NCI-H1105 treated with DMSO at 0.1 percent for 48 hours (cell line): ENCODE results near the gene RASGRP3.
A peak's percentile ranks its signal among the peaks of the same experiment; 100 is the strongest.
"Not testable (repeated sequence)": the region's sequence is repeated elsewhere in the genome, so short reads cannot be mapped to it uniquely, and the experiment has no call there.

Source experiments
- DNase-seq: peaks from one replicate; lab custom pipeline; 2025; lab: John Stamatoyannopoulos, UW

Gene RASGRP3, protein sequence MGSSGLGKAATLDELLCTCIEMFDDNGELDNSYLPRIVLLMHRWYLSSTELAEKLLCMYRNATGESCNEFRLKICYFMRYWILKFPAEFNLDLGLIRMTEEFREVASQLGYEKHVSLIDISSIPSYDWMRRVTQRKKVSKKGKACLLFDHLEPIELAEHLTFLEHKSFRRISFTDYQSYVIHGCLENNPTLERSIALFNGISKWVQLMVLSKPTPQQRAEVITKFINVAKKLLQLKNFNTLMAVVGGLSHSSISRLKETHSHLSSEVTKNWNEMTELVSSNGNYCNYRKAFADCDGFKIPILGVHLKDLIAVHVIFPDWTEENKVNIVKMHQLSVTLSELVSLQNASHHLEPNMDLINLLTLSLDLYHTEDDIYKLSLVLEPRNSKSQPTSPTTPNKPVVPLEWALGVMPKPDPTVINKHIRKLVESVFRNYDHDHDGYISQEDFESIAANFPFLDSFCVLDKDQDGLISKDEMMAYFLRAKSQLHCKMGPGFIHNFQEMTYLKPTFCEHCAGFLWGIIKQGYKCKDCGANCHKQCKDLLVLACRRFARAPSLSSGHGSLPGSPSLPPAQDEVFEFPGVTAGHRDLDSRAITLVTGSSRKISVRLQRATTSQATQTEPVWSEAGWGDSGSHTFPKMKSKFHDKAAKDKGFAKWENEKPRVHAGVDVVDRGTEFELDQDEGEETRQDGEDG

DNA sequence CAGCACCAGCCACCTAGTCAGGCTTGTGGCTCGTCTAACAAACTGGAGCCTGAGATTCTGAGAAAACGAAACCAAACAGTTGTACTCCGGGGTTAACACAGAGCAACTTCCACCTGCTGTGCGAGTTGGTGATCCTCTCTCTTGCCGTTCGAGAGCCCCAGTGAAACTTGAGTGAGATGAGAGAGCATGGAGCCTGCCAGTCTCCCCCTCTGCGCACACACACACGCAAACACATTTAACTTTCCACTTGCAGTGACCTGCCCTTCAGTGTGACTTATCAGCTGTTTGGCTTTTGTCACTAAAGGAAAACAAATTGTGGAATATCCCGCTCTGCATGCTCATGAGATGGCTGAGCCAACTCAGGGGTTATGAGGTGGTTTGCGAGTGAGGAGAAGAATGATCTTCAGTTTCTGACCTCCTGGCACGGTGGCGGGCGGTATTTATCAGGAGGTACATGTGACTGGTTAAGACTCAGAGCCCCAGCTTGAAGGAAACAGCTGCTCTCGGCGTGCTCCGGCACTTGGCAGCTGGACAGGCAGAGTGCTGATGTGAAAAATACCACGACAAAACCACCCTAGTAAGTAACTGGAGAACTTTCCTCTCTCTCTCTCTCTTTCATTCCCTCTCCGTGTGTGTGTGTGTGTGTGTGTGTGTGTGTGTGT is at the start of gene RASGRP3:
Gene RASGRP3 (plus strand): TSS at position 519 of the 662 bp plus-strand sequence. CDS start 38,488 bp downstream, outside the sequence.
- peak; percentile 76 for DNase-seq

DNA sequence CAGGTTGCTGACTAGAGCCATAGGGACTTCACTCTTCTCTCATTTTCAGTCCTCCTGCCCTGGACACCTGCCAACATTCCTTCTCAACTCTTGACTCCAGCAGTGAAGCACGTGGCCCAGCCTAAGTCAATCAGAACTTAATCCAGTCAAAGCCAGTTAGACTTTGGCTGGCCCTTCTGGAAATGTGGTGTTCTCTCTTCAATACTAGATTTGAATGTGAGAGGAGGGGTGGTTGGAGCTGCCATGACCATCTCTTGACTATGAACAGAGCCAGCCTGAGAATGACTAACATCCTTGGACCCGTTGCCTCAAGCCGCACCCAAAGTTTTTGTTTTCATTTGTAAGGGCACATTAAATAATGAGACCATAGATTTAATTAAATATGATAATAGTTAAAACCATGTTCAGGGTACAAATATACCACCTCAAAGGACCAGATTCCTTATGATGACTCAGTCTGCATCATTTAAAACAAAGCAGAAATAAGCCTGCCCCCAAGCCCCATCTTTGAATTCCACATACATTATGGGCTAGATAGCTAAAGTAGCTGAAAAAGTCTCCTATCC is 49.7 kb upstream of the RASGRP3 start:
- peak; percentile 1 for DNase-seq

DNA sequence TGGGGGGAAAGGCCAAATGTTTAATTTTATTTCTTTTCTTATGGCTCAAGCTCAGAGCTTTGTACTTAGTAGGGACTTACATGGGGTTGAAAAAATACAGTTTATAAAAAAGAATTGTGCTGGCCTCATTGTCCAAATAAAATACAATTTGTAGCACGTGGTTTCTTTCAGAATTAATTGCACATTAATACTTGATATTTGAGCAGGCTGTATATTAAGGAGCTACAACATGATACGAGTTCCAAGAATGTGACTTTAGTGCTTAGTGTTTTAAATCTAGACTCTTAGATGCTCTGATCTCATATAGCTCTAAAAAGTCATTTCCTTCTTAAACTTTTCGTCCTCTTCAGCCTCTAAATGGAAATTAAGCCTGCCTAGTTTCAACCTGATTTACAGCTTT is 46.4 kb upstream of the RASGRP3 start:
- no peak for DNase-seq

DNA sequence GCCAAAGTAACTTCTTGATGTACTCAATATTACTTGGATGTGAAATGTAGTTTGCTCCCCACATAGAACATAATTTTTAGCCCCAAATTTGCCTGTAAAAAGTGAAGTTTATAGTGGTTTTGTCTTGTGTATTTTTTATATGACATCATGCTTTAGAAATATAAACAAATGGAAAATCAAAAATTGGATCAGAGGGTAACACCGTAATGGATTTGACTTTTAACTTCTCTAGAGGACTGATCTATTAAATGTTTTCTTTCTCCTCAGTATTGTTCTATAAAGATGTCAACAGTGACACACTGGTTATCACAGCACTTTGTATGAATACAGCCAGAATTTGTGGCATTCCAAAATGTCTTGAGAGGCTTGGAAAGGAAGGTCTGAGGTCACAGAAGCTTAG is 45.6 kb upstream of the RASGRP3 start:
- no peak for DNase-seq

DNA sequence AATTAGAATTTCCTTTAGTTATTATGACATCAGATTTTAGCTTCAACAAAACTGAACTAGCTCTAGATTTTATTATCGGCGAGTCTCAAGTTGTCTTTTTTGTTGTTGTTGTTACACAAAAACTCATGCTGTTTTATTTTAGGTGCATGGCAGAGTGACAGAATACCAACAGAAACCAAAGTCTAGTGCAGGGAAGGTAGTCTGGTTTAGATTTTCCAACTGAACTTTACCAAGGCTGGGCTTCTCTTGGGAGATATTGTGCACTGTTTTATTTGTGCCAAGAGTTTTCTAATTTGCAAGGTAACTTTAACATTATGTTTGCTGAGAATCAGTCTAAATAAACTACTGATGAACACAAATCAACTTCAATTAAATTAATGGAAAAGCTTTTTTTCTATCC is 43.6 kb upstream of the RASGRP3 start:
- DNase-seq = no peak

DNA sequence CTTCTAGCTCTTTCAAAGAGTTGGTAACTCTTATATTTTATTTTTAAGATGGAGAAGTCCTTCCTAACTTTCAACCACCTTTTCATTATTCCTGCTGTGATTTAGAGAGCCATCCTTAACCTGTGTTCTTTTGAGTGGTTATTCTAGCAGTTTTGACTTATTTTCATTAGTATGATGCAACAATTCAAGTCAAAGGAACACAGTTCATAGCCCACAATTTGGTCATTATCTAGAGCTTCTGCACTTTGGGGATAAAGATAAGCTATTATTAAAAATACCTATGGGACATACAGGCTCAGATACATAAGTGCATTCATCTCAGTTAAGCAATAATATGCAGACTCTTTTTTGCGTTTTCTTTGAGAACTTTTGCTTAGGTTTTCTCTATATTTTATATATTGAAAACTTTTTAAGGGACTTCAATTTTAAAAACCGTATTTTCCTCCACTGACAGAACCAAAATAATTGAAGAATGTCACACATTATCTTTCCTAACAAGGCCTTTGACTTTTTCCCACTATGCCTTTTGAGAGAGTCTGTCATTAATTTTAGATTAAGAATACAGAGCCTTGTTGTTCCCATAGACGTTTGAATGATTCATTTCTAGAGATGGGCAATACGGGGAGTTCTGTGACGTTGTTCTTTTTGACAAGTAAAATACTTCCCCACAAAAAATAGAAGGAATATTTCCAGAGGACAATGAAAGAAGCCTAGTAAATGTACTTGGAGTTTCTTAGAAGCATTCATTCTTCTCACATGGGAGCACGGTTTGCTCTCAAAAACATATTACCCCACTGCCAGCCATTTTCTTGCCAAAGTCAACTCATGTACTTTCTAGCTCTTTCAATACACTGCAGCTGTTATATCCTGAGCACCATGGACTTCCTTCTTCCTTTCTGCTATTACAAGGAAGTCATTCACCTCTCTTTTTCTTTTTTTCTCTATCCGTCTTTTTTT is 42.9 kb upstream of the RASGRP3 start:
- no peak for DNase-seq

DNA sequence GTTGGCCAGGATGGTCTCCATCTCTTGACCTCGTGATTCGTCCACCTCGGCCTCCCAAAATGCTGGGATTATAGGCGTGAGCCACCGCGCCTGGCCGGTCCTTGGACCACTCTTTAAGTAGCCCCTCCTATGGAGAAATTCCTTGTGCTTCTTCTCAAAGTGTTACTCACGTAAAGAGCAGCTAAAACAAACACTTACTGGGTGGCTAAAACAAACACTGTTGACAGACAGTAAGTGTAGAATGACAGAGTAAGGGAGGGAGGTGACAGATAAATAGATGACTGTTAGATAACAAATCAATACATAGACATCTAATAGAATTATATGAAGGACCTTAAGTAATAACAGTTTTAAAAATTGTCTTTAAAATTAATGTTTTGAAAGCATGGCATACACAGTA is 40.9 kb upstream of the RASGRP3 start:
- no peak for DNase-seq

DNA sequence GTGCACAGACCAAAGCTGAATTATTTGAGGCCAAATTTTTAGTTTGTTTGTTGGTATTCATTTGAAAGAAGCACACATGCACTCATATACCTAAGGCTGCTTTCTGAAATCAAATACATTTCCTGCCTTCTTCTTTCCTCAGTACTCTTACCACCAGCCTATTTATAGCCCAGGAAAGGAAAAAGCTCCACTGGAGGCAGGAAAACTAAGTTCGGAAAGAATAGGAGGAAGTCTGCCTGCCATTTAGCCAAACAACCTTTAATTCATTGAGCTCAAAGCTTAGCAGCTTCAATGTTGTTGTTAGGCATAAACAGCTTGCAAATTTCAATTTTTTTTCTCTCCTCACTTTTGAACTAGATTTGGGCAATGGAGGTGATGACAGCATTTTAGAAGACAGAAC is 40.4 kb upstream of the RASGRP3 start:
- DNase-seq = no peak

DNA sequence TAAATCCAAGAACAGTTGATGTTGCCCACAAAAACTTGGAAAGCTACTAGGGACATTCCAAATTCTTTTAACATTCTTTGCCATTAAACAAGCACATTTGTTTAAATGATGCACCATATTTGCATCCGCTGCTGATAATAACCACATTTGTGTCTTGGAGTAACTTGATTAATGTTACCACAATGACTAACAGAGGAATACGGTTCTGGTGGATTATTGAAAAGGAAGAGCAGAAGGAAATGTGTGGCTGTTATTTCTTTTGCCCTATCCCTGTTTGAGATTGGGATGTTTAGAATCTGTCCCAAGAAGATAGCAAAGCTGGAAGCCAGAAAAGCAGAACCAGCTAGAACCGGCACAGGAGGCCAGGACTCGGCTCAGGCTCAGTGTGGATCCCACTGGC is 39.2 kb upstream of the RASGRP3 start:
- no peak for DNase-seq

DNA sequence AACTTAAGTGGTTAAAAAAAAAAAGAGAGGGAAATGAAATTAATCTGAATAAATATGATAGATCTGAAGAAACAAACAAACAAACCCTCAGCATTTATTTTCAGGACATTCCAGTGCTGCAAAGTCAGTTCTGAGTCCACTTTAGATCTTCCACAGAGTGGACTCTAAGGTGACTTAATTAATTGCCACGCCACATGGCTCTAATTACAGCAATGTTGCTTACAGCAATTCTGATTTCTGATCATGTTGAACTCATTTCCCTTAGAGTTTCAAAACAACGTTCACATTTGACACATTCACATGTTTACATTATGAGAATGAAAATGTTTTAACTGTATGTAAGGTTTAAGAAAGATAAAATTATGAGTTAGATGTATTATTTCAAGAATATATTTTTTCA is 38.6 kb upstream of the RASGRP3 start:
- DNase-seq = no peak

DNA sequence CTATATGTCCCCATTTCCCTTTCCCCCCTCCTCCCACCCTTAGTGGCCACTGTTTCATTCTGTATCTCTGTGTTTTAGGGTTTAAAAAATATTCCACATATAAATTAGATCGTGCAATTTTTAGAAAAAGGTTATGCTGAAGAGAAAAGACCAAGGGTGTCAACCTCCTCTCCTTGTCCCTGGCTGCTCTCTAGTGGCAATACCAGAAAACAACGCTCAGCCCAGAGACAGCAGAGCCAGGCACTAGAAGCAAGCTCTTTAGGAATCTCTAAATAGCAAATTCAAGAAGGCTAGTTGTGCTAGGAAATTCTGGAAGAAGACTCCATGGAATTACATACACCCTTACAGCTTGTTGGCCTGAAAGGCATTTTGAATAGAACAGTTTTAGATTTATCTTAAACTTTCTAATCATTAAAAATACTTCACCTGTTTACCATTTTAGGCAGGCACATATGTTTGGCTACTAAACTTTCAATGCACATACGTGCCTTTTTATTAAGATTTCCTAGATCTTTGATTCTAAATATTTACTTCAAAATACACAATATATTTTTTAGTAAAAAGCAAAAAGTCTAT is 35.1 kb upstream of the RASGRP3 start:
- peak; percentile 16 for DNase-seq

DNA sequence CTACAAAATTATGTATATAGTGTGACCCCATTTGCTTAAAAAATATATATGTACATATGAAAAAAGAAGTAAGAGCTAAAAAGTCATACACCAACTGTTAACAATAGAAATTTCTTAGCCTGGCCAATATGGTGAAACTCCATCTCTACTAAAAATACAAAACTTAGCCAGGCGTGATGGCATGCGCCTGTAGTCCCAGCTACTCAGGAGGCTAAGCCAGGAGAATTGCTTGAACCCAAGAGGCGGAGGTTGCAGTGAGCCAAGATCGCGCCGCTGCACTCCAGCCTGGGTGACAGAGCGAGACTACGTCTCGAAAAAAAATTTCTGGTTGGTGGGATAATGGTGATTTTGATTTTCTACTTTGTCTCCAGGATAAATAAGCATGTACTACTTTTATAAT is 34.4 kb upstream of the RASGRP3 start:
- DNase-seq = not testable (repeated sequence)

DNA sequence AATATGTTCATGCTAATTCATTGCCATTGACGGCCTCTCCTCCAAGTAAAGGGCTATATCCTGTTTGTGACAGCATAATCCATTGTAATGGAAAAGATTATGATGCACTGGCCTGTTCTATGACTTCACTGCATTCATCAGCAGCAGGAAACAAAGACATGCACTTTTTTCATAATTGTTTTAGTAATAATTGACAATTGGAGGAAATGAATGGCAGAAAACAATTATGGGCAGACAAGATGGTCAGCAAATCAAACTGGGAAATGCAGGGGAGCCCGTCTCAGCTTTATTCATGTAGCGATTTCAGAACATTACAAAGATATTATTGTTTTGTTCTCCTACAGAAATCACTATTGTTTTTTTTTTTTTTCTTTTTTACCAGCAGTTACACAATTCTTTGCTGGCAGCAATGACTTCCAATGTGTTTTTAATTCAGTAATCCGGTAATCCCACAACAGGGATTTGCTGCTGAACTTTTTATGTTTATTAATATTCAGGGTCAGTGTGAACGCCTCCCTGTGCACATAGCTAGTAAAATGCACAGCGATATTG is 33.8 kb upstream of the RASGRP3 start:
- no peak for DNase-seq

DNA sequence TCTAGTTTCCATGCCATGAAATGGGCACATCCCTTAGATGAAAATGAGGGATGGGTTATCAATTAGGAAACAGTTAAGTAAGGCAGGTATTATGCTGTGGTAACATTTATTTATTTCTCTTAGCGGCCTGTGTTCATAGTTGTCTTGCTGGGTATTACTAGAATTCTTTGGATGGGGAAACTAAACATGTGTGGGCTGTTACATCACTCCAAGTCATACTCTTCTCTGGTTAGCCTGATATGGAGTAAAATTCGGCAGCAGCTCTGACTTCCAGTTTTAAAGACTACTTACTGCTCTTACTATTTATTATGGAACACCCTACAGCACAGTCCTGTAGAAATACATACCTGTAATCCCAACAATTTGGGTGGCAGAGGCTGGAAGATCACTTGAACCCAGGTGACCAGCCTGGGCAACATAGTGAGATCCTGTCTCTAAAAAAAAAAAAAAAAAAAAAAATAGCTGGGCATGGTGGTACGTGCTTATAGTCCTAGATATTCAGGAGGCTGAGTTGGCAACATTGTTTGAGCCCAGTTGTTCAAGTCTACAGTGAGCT is 33.1 kb upstream of the RASGRP3 start:
- DNase-seq = no peak

DNA sequence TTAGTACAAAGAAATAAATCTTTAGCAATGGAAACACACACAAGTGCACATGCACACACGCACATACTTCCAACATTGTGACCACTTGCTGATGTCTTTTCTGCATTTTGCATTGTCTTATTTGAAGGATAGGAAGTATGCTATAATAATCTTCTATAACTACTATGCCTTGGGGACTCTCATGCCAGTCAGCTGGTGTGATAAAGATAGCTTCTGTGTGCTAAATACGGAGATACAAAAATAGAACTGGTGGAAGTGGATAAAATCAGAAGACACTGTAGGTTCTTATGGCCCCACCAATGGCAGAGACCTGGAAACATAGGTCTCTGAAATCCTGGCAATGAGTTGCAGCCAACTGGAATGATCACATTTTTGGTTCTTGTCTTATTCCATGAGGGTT is 31.5 kb upstream of the RASGRP3 start:
- DNase-seq = no peak

DNA sequence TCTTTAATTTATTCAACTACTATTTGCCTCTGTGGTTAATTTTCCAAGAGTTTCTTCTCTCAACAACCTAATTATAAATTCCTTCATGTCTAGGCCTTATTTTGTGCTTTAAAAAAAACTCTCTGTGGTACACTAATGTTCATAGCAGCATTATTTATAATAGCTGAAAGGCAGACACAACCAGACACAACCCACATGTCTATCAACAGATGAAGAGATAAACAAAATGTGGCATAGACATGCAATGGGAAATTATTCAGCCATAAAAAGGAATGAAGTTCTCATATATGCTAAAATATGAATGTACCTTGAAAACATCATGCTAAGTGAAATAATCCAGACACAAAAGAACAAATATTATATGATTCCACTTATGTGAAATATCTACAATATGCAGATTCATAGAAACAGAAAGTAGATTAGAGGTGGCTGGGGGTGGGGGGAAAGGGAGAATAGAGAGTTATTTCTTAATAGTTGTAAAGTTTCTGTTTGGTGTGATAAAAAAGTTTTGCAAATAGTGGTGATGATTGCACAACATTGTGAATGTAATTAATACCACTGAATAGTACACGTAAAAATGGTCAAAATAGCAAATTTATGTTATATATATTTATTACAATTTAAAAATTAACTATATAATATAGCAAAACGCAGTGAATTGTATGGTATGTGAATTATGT is 28.1 kb upstream of the RASGRP3 start:
- no peak for DNase-seq

DNA sequence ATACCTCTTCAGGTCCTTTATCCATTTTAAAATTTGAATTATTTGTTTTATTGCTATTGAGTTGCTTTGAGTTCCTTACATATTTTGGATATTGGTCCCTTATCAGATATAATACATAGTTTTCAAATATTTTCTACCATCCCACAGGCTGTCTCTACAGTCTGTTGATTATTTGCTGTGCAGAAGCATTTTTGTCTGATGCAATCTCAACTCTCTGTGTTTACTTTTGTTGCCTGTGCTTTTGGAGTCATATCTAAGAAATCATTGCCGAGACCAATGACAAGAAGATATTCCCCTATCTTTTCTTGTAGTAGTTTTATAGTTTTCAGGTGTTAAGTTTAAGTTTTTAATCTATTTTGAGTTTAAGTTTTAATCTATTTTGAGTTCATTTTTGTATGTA is 25.2 kb upstream of the RASGRP3 start:
- DNase-seq = no peak

DNA sequence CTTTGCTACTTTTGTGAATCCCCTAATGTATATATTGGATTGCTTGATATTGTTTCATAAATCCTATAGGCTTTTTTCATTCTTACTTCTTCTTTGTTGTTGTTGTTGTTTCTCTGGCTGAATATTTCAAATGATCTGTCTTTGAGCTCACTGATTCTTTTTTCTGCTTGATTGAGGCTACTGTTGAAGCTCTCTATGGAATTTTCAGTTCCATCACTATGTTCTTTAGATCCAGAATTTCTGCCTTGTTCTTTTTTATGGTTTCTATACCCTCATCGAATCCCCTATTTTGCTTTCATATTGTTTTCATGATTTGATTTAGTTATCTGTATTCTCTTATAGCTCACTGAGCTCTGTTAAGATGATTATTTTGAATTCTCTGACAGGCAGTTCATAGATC is 24.6 kb upstream of the RASGRP3 start:
- no peak for DNase-seq

DNA sequence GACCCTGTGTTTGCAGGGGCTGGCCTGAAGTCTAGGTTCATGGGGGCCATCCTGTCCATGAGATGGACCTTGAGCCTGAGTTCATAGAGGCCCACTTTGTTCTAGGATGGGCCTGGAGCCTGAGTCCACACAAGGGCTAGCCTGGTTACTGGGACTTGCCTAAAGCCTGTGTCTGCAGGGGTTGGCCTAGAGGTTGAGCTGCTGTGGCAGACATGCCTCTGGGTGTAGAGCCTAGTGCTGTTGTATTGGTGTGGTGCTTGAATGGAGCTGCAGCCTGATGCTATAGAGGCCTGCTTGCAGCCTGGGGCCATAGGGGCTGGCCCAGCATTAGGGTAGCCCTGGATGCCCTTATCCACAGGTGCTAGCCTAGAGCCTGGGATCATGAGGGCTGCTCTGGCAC is 23.9 kb upstream of the RASGRP3 start:
- DNase-seq = no peak

DNA sequence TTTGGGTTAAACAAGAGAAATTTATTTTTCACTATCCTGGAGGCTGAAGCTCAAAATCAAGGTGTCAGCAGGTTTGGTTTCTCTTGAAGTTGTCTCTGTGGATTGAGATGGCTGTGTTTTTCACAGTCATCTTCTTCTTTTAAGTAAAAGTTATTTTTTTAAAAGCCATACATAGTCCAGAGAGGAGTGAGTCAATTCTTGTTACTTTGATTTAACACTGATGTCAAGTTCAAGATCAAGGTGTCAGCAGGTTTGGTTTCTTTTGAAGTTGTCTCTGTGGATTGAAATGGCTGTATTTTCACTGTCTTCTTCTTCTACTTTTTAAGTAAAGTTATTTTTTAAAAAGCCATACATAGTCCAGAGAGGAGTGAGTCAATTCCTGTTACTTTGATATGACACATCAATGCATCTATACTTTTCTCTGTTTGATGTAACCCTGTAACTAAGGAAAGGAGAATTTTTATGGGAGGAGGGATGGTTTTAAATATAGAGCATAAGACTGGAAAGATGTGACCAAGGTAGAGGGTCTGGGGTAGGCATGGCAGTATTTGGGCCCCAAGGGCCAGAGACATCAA is 22.5 kb upstream of the RASGRP3 start:
- DNase-seq = no peak
